ENCODE results near the gene BMAL1.

Gene BMAL1

DNA sequence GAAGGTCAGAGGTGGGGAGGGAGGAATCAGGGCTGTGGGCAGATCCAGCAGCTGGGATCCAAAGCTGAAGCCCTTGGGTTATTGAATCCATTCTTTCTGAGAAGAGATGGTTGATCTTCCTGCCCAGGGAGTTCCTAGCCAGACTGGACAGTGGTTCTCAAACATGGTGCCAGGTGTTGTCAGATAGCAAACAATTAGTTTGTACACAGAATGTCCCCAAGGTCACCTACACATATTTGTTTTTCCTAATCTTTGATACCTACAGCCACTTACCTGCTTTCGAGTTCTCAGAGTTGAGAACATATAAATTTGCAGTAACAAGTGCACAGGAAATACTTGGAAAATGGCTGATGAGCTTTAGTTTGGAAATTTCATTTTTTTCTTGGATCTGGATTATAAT lies 54.5 kb downstream of the BMAL1 start:
- Mint-ChIP-seq H3K27me3 (no peaks in the 10 kb centered on the region), H3K4me1 (ENCODE audit: low read depth) (peaks cover 49% of the 10 kb centered on the region), H3K36me3 (peaks cover 5% of the 10 kb centered on the region), H3K9me3 (ENCODE audit: low read depth) (no peaks in the 10 kb centered on the region), H3K27ac (peak overlapping the region; percentile 54), H3K4me3 (no peak overlapping the region)

DNA sequence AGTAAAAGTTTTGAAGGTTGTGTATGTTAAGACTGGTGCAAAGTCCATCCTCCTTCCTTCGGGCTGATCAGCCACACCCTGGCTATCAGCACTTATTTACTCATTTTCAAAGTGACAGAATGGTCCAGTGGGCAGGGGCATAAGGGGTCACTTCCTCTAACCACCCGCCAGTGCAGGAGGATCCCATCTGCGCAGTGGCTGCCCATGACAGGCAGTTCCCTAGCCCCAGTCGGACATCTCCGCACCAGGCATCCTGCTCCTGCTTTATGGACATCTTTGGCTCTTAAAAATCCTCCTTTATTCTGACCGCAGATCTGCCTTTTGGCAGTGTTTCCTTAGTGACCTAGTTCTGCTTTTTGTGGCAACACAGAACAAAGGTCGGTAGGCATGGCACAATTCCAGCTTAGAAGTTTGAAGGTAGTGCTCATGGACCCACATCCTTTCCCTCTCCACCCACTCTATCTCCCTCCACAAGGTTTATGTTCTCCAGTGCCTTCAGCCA lies 55.9 kb downstream of the BMAL1 start:
- H3K27ac Mint-ChIP-seq = peak overlapping the region; percentile 73
- no peaks in the 10 kb centered on the region for H3K9me3 Mint-ChIP-seq (ENCODE audit: low read depth)
- no peaks in the 10 kb centered on the region for H3K27me3 Mint-ChIP-seq
- H3K4me3 Mint-ChIP-seq = no peak overlapping the region
- peaks cover 5% of the 10 kb centered on the region for H3K36me3 Mint-ChIP-seq
- peaks cover 61% of the 10 kb centered on the region for H3K4me1 Mint-ChIP-seq (ENCODE audit: low read depth)

DNA sequence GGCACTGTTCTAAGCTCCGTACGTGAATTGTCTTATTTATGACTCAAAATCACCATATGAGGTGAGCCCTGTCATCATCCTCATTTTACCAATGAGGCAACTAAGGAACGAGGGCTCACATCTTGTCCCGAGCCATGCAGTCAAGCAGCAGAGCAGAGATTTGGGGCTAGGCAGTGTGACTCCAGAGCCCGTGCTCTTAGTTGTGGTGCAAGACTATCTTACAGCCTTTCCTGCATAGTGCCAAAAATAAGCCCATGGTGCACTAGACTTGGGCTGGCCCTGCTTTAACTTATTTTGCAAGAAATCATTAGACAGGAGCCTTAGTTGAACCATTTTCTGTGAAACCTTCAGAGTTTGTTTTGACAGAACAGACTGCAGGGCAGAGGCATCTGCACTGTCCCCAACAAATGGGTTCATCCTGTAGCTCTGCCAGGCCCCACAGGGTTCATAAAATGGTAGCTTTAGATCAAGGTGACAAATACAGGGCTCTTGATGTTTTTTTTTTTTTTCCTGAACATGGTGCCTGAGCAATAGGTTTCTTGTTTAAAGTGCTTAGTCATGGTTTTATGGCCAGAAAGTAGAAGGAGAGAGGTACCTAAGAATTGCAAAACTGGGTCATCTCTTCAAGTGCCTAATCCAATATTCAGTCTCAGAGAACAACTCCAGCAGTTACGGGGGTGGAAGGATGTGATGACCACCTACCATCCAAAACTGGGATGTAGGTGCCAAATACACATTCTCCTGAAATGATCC lies 56.6 kb downstream of the BMAL1 start:
- peak overlapping the region; percentile 73 for H3K27ac Mint-ChIP-seq
- no peaks in the 10 kb centered on the region for H3K9me3 Mint-ChIP-seq (ENCODE audit: low read depth)
- H3K27me3 Mint-ChIP-seq = no peaks in the 10 kb centered on the region
- peaks cover 68% of the 10 kb centered on the region for H3K4me1 Mint-ChIP-seq (ENCODE audit: low read depth)
- H3K4me3 Mint-ChIP-seq = no peak overlapping the region
- H3K36me3 Mint-ChIP-seq = peaks cover 2% of the 10 kb centered on the region

DNA sequence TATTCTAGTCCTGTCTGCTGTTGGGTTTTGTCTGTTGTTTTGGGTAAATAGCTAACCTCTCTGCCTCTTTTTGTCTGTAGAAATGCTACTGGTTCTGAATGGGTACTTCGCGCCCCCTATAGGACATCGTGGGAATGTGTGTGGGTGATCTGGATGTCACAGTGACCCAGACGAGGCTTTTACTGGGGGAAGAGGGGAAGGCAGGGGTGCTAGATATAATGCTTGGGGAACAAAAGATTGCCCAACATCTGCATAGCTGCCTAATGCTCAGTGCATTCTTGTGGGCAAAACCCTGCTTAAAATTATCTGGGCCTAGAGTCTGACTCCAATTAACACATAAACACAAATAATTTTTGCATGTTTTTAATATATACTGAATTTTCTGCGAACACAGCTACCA lies 57.7 kb downstream of the BMAL1 start:
- peaks cover 2% of the 10 kb centered on the region for H3K36me3 Mint-ChIP-seq
- no peak overlapping the region for H3K4me3 Mint-ChIP-seq
- H3K4me1 Mint-ChIP-seq (ENCODE audit: low read depth) = peaks cover 75% of the 10 kb centered on the region
- H3K27ac Mint-ChIP-seq = peak overlapping the region; percentile 11
- no peaks in the 10 kb centered on the region for H3K27me3 Mint-ChIP-seq
- no peaks in the 10 kb centered on the region for H3K9me3 Mint-ChIP-seq (ENCODE audit: low read depth)

DNA sequence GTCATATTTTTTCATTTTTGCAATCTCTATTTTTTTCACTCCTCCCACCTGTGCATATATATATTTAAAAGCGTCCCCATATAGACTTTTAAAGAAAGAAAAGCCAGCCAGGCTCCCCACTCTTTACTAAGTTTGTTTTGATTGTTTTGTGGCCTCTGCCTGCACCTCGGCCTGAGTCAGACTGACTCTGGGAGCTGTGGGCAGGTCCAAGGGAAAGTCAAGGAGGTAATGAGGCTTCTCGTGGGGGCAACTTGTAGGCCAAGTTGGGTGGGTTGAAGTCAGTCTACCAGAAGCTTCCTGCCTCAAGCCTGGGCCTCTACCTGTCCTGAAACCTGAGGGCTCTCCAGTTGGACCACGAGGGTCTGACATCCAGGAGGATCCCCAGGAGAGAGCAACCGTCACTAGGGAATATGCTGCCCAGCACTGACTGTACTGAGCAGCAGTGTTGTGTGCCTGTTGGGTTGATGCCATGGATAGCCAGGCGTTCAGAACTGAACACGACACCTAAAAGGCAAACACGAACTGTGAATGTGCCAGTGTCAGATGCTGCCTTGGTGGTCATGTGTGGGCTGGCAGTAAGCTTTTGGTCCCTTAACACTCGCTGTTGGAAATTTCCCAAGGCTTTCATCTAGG lies 58.8 kb downstream of the BMAL1 start:
- H3K27ac Mint-ChIP-seq = no peak overlapping the region
- no peak overlapping the region for H3K4me3 Mint-ChIP-seq

DNA sequence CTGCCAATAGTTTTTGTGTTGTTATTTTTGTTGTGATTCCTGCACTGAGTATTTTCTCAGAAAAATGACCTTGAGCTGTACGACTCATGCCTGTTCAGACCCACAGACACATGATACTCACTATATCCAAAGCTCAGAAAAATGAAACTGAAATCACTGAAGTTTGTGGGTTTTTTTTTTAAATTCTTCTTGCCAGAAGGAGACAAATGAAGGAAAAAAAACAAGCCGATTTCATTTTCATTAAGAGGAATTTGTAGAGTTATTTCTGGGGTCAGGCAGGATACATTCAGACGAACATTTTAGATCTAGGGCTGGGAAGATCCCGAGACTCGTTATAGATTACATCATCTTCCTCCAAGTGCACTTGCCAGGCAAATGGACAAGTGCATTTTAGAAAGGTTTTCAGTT lies 60.4 kb downstream of the BMAL1 start:
- H3K9me3 Mint-ChIP-seq (ENCODE audit: low read depth) = no peaks in the 10 kb centered on the region
- H3K4me3 Mint-ChIP-seq = peak overlapping the region; percentile 56
- H3K27ac Mint-ChIP-seq = peak overlapping the region; percentile 54
- H3K4me1 Mint-ChIP-seq (ENCODE audit: low read depth) = peaks cover 66% of the 10 kb centered on the region
- H3K27me3 Mint-ChIP-seq = no peaks in the 10 kb centered on the region
- H3K36me3 Mint-ChIP-seq = peaks cover 2% of the 10 kb centered on the region

More for the DNA sequence above, 58.8 kb downstream of the BMAL1 start:
- H3K9me3 Mint-ChIP-seq (ENCODE audit: low read depth) = no peaks in the 10 kb centered on the region
- H3K4me1 Mint-ChIP-seq (ENCODE audit: low read depth) = peaks cover 78% of the 10 kb centered on the region
- no peaks in the 10 kb centered on the region for H3K27me3 Mint-ChIP-seq
- peaks cover 2% of the 10 kb centered on the region for H3K36me3 Mint-ChIP-seq

DNA sequence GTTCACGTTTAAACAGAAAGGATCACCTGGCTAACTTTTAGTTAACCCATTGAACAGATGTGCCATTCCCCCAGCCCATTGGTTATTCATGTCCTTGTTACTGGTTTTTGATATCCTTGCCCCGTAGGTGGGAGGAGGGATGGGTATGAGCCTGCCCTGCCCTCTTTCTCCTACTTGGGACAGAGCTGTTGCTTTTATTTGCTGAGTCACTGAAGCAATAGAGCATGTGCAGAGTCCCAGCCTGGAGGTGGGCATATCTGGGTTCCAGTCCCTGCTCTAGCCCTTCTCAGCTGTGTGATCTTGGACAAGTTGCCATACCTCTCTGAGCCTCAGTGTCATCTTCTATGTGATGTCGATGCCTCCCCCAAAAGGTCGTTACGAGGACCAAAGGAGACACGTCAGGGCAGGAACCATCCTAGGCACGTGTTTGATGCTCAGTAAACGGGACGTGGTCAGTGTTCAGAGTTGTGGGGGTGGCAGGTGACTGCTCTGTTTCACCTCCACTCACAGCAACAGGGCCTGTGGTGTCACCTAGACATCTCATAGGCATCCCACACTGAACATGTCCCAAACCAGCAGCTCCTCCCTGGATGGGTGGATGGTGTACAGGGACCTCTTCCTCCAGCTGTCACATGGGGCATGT lies 61.0 kb downstream of the BMAL1 start:
- peak overlapping the region; percentile 54 for H3K27ac Mint-ChIP-seq
- peaks cover 61% of the 10 kb centered on the region for H3K4me1 Mint-ChIP-seq (ENCODE audit: low read depth)
- no peaks in the 10 kb centered on the region for H3K27me3 Mint-ChIP-seq
- H3K4me3 Mint-ChIP-seq = peak overlapping the region; percentile 56
- peaks cover 2% of the 10 kb centered on the region for H3K36me3 Mint-ChIP-seq
- H3K9me3 Mint-ChIP-seq (ENCODE audit: low read depth) = no peaks in the 10 kb centered on the region

DNA sequence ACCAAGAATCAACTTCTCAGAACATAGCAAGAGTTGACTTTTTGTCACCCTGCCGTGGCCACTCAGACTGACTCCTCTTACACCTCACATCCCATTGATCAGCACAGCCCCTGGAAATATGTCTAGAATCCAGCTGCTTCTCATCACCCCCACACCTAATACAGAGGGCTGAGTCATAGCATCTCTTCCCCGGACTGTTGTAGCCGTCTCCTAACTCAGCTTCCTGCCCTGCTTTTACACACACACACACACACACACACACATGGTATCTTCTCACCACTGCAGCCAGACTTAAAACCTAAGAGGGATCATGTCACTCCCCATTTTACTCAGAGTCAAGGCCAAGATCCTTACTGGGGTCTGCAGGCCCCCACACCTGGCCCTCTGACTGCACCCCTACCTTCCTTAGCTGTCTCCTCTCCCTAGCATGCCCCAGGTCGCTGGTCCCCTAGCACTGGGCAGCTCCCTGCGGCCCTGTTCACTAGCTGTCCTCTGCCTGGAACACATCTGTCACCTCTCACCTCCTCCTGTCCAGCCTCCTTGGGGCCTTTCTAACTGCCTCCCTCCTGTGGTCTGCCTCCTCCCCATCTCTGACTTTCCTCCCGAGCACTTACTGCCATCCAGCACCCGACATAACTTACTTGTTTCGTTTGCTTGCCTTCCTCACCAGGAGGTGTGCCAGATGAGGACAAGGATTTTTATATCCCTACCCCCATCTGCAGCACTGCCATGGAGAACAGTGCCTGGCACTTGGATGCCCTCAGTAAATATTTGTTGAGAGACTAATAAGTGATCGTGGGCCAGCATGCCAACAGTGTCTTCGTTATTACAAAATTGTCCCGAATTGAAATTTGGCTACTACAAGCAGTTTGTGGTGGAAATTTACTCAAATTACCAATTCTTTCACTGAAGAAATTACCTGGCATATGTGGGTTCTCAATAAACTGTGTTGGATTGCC lies 61.9 kb downstream of the BMAL1 start:
- H3K4me1 Mint-ChIP-seq (ENCODE audit: low read depth) = peaks cover 57% of the 10 kb centered on the region
- no peak overlapping the region for H3K4me3 Mint-ChIP-seq

DNA sequence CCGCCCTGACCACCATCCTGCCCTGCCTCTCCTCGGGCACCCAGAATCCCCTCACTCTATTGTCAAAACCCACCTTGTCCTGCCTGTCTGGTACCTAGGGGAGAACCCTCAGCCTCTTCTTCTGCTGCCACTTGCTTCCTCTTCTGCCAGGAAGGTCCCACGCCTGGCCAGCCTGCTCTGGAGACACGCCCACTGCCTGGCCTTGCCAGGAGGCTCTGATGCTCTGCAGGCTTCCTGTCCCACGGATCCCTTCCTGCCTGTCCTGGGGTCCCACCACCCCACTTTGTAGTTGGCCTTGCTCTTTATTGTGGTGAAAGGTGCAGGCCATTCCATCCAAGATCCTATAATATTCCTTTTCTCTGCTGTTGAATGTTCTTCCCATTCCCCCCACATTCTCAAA lies 63.4 kb downstream of the BMAL1 start:
- no peaks in the 10 kb centered on the region for H3K27me3 Mint-ChIP-seq
- H3K4me3 Mint-ChIP-seq = no peak overlapping the region
- H3K36me3 Mint-ChIP-seq = no peaks in the 10 kb centered on the region
- H3K9me3 Mint-ChIP-seq (ENCODE audit: low read depth) = no peaks in the 10 kb centered on the region
- peaks cover 54% of the 10 kb centered on the region for H3K4me1 Mint-ChIP-seq (ENCODE audit: low read depth)
- H3K27ac Mint-ChIP-seq = peak overlapping the region; percentile 43

More for the DNA sequence above, 61.9 kb downstream of the BMAL1 start:
- H3K36me3 Mint-ChIP-seq = no peaks in the 10 kb centered on the region
- H3K27me3 Mint-ChIP-seq = no peaks in the 10 kb centered on the region
- H3K9me3 Mint-ChIP-seq (ENCODE audit: low read depth) = no peaks in the 10 kb centered on the region
- peak overlapping the region; percentile 54 for H3K27ac Mint-ChIP-seq

DNA sequence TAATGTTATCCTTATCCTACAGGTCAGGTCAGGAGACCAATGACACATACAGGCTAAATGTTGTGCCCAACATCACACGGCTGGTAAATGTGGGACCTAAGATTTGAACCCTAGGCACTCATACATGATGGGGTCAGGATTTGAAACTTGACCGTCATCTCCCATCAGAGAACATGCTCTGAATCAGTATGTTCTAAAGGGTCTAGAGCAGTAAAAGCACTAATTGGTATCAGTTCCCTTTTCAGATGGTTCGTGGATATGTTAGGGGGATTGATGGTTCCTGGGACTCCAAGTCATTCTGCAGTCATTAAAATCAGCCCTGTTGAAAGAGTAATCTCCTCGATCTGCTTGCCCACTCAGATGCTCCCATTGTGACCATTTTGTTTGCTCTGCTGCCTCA lies 65.5 kb downstream of the BMAL1 start:
- Mint-ChIP-seq H3K27me3 (no peaks in the 10 kb centered on the region), H3K4me3 (no peak overlapping the region), H3K4me1 (ENCODE audit: low read depth) (peaks cover 56% of the 10 kb centered on the region), H3K36me3 (no peaks in the 10 kb centered on the region), H3K27ac (no peak overlapping the region), H3K9me3 (ENCODE audit: low read depth) (no peaks in the 10 kb centered on the region)

DNA sequence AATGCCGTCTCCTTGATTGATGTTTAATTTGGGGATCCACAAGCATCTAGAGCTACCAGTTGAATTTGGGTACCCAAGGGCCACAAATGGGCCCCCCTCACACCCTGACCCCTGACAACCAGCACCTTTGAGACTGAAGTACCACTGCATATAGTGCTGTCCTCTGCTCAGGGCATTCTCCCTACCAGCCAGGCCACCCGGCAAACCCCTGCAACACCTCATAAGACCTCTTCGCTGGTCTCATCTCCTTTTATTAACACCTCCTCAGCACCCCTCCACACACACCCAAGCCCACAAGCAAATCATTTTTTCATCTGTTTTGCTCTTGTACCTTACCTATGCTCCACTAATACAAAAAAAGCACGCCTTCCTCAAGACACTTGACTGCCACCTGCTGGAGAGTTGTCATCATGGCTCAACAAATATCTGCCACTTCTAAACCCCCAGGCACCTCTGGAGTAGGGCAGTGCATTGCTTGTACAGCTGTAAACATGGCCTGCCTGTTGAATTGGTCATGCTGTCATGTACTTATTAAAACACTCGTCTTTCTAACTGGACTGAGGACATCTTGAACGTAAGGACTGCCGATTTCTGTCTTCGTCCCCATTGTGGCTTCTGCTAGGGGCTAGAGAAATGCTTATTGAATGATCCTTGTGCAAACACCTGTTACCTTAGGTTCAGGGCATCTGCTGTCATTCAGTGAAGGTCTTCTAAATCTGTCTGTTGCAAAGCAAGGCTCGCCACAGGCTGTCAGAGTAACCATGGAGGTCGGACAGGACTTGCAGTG lies 66.5 kb downstream of the BMAL1 start:
- H3K27ac Mint-ChIP-seq = peak overlapping the region; percentile 50
- no peaks in the 10 kb centered on the region for H3K36me3 Mint-ChIP-seq
- no peaks in the 10 kb centered on the region for H3K27me3 Mint-ChIP-seq
- H3K9me3 Mint-ChIP-seq (ENCODE audit: low read depth) = no peaks in the 10 kb centered on the region
- H3K4me3 Mint-ChIP-seq = no peak overlapping the region
- H3K4me1 Mint-ChIP-seq (ENCODE audit: low read depth) = peaks cover 51% of the 10 kb centered on the region

DNA sequence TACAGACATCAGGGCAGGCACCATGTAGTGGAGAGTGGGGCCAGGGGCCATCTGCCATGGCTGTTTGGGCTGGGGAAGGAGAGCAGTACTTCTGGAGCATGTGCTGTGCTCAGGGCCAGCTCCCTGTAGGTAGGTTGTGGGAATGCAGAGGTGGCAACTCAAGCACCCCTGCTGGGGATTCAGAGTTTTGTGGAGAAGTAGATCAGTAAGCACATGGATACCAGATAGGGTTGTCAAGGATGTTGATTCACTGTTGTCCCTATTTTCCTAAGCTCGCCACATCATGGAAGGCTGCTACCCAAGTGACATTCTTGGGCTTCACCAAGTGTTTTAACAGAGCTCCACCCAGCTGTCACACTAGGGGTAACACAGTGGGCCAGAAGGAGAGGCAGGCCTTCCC lies 67.2 kb downstream of the BMAL1 start:
- Mint-ChIP-seq H3K27me3 (no peaks in the 10 kb centered on the region), H3K9me3 (ENCODE audit: low read depth) (no peaks in the 10 kb centered on the region), H3K27ac (no peak overlapping the region), H3K4me1 (ENCODE audit: low read depth) (peaks cover 48% of the 10 kb centered on the region), H3K4me3 (no peak overlapping the region), H3K36me3 (no peaks in the 10 kb centered on the region)

DNA sequence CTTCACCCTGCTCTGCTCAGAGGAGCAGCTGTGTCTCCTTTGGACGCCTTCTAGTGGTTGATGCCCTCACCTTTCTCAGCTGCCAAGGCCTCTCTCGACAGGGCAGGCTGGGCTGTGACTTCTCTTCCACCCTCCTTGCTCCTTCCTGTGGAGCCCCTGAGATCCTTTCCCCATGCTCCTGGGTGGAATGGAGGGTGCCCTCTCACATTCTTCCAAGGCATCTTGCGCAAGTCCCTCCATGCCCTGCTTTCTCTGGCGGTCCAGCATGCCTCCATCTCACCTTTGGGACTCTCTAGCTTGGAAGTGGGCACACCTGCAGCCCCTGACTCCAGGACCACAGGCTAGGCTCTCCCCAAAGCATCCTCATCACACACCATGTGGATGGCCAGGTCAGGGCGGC lies 68.9 kb downstream of the BMAL1 start:
- no peaks in the 10 kb centered on the region for H3K27me3 Mint-ChIP-seq
- H3K36me3 Mint-ChIP-seq = no peaks in the 10 kb centered on the region
- H3K9me3 Mint-ChIP-seq (ENCODE audit: low read depth) = no peaks in the 10 kb centered on the region
- no peak overlapping the region for H3K27ac Mint-ChIP-seq
- H3K4me3 Mint-ChIP-seq = no peak overlapping the region
- peaks cover 34% of the 10 kb centered on the region for H3K4me1 Mint-ChIP-seq (ENCODE audit: low read depth)

DNA sequence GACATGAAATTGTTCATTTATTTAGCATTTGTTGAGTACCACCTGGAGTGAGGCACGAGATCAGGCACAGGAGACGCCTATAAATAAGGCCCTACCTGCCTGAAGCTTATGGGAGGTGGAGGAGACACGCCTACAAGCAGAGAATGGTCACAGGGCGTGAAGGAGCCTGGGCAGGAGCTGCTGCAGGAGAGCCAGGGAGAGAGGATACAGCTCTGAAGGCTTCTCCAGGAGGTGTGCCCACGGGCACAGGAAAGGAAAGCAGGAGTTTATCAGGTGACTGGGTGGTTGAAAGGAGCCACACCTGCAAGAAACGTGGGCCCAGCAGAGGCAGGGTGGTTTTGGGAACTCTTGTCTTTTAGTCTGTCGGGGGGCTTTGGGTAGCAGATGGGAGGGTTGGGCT lies 70.3 kb downstream of the BMAL1 start:
- no peaks in the 10 kb centered on the region for H3K9me3 Mint-ChIP-seq (ENCODE audit: low read depth)
- no peak overlapping the region for H3K4me3 Mint-ChIP-seq
- peak overlapping the region; percentile 24 for H3K27ac Mint-ChIP-seq
- H3K4me1 Mint-ChIP-seq (ENCODE audit: low read depth) = peaks cover 32% of the 10 kb centered on the region
- no peaks in the 10 kb centered on the region for H3K36me3 Mint-ChIP-seq
- no peaks in the 10 kb centered on the region for H3K27me3 Mint-ChIP-seq

Measured in activated naive CD8-positive, alpha-beta T cell (primary cell).